SU-DHL-6 (cell line): ENCODE data around the gene CELF5.

ENCODE experiments used
- EZH2phosphoT487 ChIP-seq: fragments of 200-600 bp; sonication (generic), shearing (Covaris generic); conservative IDR thresholded peaks from 2 replicates; pipeline ENCODE4 v1.6.1; 2018; ENCODE audit warnings: mild to moderate bottlenecking, antibody characterized with exemption, low read length, moderate library complexity, mixed read lengths
- TF ChIP-seq, protein P1 (sequence below): fragments of 200-600 bp; sonication (generic); IDR thresholded peaks from one replicate; pipeline ENCODE4 v1.5.1; 2017; ENCODE audit warnings: antibody characterized with exemption, mild to moderate bottlenecking, low read length, moderate library complexity; ENCODE audit not compliant: insufficient read depth, poor library complexity, severe bottlenecking

DNA sequence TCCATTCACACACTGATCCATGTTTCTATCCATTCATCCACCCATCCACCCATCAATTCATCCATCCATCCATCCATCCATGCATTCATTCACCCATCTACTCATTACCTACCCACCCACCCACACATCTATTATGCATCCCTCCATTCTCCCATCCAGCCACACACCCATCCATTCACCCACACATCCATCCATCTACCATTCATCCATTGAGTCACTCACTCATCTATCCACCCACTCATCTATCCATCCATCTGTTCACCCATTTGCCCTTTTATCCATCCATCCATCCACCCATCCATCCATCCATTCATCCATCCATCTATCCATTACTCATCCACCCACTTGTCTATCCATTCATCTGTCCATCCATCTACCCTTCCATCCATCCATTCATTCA is 30.1 kb downstream of the CELF5 start:
- TF ChIP-seq, protein P1, sequence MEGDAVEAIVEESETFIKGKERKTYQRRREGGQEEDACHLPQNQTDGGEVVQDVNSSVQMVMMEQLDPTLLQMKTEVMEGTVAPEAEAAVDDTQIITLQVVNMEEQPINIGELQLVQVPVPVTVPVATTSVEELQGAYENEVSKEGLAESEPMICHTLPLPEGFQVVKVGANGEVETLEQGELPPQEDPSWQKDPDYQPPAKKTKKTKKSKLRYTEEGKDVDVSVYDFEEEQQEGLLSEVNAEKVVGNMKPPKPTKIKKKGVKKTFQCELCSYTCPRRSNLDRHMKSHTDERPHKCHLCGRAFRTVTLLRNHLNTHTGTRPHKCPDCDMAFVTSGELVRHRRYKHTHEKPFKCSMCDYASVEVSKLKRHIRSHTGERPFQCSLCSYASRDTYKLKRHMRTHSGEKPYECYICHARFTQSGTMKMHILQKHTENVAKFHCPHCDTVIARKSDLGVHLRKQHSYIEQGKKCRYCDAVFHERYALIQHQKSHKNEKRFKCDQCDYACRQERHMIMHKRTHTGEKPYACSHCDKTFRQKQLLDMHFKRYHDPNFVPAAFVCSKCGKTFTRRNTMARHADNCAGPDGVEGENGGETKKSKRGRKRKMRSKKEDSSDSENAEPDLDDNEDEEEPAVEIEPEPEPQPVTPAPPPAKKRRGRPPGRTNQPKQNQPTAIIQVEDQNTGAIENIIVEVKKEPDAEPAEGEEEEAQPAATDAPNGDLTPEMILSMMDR = no peak
- no peak for TF ChIP-seq EZH2phosphoT487
